ENCODE data around the gene ZFYVE9.

- TF ChIP-seq EZH2 (IDR thresholded peaks at IDR 0.05; ENCODE audit: low read length, missing control alignments) (no peak), CTCF (conservative IDR thresholded peaks at IDR 0.05 in 1 of 2, IDR thresholded peaks at IDR 0.05 in 1 of 2; ENCODE audit: low read depth in 1 of 2, low read length in 2 of 2) (no peak)
Measured at GRCh38 chr1:52263153-52263910, 121.4 kb downstream of the ZFYVE9 start.
